ENCODE measurements around the gene CIDEB.

- TF ChIP-seq CTCF (IDR thresholded peaks at IDR 0.05; ENCODE audit: control extremely low read depth in 1 of 3, insufficient read depth in 1 of 3, low read depth in 1 of 3, low read length in 3 of 3) (no peak), RFX5 (IDR thresholded peaks at IDR 0.05; ENCODE audit: borderline replicate concordance, low read depth, low read length) (no peak)
These were observed 15.5 kb downstream of the CIDEB start for GRCh38 chr14:24292118-24292807.
